ENCODE results near the gene SIRT7. TPM values are rescaled to one million over a fixed set of nuclear protein-coding genes. Genes with fewer than 3 reads are reported as not detected.

The SIRT7 gene
- total RNA-seq, 1 donor from 2014 or later, result 19.1 TPM

DNA sequence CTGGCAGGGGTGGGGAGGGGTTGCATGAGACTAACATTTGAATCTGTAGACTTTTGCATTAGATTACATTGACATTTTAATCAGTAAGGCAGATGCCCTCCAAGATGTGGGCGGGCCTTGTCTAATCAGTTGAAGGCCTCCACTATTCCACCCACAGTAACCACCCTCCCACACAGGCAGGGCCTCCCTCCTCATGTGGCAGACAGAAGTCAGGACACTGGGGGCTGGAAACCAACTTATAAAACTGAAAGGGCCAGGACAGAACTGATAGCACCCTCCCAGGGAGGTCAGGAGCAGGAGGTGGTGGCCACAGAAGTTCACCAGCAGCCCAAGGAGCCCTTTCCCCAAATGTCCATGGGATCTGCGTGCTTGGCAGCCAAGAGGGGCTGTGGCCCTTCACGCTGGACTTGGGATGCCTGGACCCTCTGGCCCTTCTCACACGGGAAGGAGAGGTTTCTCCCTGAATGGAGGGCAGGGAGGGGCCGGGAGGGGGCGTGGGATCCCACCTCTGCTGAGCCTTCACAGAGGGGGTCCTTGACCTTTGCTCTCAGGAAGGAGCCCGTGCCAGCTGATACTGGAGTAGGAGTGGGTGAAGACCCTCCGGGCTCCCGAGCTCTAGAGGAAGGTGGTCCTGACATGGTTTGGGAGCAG is 14.5 kb upstream of the SIRT7 start:
- DNase-seq (ENCODE audit: low read depth, low spot score), result no peak

DNA sequence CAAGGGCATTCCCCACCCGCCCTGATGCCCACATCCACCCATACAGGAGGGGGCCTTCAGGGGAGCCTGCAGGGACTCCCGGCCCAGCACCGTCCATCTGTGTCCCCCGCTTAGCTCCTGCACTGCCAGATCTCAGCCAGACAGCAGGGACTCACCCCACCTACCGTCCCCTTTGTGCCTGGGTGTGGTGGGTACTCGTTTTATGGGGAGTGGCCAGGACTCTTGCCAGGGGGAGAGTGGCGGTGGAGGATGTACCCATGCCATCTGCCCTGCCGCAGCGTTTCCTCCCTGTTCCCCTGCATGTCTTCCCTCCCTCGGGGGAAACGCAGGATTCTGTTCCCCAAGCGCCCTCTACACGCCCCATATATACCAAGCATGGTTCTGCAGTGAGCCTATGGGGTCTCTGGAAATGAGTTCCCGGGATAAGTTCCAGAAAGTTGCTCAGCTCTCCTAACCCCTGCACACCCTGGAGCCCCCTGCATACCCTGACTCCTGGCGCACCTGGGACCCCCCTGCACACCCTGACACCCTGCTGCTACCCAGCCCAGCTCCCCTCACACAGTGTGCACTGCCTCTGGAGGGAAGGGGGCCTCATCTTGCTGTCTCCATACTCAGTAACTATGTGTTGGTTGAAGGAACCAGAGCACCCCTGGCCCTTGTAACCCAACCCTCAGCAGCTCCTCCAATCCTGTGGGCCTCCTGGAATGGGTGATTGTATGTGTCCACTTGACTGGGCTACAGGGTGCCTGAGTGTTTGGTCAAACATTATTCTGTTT is 13.8 kb upstream of the SIRT7 start:
- DNase-seq (ENCODE audit: low read depth, low spot score), result no peak

DNA sequence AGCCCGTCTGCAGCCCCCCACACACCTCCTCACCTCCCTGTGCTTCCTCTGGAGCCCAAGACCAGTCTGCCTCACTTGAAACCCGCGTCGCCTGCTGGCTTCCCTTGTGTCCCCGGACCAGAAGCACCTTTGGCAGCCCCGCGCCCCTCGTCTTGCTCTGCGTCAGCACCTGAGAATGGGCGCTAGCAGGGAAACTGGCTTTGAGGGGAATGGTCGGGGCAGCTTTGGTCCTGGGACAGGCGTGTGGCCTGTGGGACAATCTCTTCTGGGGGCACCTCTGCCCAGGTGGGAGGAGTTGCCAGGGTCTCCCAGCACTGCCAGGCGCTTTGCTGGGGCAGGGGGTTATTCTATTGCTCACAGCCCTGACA is 13.2 kb upstream of the SIRT7 start:
- no peak for DNase-seq (ENCODE audit: low read depth, low spot score)

- no peak for DNase-seq (ENCODE audit: low read depth, low spot score)
Measured at GRCh38 chr17:81930142-81931125, 12.5 kb upstream of the SIRT7 start.

DNA sequence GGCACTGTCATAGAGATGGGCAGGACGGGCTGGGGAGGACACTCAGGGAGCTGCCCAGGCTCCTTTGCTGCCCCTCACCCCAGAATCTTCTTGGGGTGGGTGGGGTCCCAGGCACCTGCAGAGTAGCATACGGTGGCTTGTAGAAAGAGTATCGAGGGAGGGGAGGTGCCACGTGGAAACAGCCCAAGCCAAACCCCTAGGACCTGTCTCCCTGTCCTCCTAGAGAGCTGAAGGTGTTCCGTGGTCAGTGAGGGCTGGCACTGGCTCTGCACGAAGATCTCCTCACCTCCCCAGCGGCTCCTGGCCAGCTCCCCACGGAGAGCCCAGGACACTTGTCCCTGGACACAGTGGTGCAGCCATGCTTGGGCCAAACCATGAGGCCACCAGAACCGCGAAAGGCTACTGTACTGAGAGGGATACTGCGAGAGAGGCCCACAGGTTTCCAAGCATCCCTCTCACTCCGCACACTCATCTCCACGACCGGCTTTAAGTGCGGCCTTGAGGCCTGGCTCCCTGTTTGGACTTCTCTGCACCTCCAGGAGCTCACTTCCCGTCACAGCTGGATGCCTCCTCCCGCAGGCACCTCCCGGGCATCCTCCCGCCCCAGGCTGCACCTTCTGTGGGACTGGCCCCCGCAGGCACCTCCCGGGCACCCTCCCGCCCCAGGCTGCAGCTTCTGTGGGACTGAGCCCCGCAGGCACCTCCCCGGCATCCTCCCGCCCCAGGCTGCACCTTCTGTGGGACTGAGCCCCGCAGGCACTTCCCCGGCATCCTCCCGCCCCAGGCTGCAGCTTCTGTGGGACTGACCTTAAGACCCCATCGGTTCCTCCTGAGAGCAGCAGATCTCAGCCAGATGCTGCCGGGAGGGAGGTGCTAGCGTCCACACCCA is 11.5 kb upstream of the SIRT7 start:
- DNase-seq (ENCODE audit: low read depth, low spot score), result no peak

DNA sequence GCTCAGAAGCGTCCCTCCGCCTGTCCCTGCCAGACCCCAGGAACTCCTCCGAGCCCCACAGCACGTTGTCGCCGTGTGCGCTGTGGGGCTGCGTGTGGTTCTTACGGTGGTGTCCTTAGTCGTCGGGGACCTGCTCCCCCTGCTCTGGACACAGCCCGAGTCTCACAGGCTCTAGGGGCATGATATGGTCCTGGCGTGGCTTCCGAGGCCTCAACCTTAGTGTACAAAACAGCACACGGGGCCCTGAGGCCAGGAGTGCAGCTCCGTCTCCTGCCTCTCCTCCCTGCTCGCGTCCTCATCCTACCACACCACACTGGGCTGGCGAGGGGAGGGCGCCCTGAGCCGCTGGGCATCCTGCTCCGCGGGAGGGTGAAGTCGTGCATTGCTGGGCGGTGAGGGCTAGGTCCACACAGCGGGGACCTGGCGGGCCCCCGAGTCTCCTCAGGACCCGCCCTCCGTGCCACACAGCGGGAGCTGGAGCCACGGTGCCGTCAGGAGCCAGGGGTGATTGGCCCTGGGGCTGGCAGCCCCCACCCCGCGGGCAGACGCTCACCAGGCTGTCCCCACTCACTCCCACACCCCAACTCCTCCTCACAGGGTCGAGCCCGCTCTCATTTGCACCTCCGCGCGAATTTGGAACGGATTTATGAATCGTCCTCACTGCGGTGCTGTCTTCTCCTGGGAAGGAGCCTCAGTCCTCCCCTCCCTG is 10.7 kb upstream of the SIRT7 start:
- DNase-seq (ENCODE audit: low read depth, low spot score), result no peak

DNA sequence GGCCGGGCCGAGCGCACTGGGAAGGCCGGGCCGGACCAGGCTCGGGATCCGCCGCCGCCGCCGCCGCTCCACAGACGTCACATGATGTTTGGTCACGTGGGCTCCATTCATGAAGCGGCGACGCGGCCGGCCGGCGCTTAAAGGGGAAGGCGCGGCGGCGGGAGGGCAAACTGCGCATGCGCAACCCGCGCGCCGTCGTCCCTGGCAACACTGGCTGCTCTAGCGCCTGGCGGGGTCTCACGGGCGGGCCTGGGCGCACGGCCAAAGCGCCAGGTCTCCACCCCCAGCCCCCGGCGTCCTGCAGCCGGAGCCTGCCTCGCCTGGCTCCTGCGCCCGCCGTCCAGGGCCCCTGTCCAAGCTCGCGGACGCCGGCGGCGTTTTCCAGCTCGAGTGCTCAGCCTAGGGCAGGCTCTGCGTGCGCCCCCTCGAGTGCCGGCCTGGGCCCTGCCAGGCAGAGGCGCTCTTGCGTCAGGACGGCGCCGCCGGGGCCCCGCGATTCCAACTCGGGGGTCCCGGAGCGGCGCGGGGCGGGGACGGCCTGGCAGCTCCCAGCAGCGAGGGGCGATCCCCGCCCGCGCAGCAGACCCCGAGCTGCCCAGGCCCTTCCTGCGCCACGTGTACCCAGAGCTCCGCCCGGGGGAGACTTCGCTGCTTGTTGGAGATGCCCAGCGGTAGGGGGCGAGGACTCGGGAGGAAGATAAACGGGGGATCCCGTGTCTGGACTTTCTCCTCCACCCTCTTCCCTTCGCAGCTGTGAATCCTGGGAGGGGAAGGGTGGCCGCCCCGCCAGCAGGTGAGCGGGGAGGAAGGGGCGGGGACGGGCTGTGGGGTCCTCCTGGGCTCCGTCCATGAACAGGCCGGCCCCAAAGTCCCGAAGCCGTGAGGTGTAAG is 9.9 kb upstream of the SIRT7 start, which contains the start of gene MAFG:
TSS of gene MAFG (minus strand) at position 83 of the 891 bp plus-strand sequence. CDS start 4,550 bp downstream, outside the sequence.
- DNase-seq (ENCODE audit: low read depth, low spot score), result peak; percentile 69

DNA sequence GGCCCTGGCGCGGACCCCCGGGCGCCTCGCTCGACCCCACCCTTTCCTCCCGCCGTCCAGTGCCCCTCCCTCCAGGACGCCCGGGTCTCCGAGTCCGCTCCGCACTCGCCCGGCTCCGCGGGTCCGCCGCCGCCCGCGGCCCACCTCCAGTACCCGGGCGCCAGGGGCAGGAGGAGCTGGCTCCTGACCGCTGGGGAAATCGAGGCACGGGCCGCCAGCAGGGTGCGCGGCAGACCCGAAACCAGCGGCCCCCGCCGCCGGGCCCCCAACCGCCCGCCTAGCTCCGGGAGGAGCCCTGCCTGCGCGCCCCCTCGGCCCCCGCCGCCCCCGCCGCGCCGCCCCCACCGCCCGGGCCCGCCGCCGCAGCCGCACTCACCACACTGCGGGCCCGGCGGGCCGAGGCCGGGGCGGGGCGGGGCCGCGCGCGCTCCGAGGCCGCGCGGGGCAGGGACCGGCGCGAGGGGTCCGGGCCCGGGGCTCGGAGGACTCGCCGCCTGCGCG is 9.2 kb upstream of the SIRT7 start:
- DNase-seq (ENCODE audit: low read depth, low spot score), result no peak

GRCh38 chr17:81926451-81927151 is 8.6 kb upstream of the SIRT7 start:
- peak; percentile 27 for DNase-seq (ENCODE audit: low read depth, low spot score)

DNA sequence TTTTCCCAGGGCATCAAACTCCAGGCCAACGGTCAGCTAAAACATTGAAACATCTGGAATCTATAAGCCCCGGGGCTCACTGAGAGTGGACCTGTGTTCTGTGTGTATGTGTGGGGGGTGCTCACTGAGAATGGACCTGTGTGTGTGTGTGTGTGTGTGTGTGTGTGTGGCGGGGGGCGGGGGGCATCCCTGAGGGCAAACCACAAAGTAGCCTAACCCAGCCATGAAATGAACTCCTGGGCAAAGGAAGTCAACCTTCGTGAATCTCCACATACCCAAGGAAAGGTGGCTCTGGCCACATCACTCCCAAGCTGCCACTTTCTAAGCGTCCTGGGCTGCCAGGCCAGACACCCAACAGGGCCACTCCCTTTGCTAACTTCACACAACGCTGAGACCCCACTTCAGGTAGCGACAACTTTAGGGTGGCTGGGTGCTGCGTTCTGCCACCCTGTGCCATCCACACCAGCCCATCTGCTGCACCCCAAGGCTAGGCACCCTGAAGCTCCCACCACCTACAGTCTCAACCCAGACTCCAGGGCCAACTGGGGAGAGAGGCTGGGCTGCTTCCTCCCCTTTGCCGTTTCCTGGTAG is 8.0 kb upstream of the SIRT7 start:
- no peak for DNase-seq (ENCODE audit: low read depth, low spot score)

GRCh38 chr17:81924557-81925532 is 6.9 kb upstream of the SIRT7 start:
- no peak for DNase-seq (ENCODE audit: low read depth, low spot score)

DNA sequence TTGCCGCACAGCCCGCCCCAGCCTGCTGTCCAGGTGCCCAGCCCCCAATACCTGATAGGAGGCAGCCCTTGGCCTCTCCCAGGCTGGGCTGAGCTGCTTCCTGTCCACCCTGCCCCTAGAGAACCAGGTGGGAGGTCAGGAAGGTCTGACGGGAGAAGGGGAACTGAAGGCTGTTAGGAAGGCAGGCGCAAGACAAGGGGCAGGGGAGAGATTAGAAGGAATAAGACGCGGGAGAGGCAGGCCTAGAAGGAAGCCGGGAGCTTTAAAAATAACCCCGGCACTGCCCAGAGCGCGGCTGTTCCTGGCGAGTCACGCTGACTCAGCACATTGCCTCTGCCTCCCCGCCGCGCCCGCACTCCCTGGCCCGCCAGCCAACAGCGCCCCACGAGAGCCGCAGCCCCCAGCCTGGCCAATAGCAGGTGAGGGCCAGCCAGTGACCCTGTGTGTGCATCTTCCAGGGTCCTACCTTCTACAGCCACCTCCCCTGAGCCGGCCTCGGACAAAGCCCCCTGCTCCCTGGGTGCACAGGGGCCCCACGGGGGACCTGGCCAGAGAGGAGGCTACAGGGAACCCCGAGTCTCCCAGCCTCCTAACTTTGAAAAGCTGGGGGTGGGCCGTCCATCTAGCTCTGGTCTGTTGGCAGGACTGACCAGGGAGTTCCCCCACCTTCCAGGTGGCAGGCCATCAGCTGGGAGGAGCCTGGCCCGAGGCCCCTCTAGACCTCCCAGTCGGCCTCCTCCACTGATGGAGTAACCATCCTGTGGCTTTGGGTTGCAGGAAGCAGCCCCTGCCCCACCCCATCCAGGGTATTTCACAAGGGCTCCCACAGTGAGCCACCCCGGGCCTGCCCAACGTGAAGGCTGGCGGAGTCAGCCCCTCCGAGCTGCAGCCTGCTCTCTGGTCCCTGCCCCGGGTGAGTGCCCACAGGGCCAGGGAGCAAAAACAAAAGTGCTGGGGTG is 5.6 kb upstream of the SIRT7 start:
- no peak for DNase-seq (ENCODE audit: low read depth, low spot score)

- DNase-seq (ENCODE audit: low read depth, low spot score), result no peak
Measured at GRCh38 chr17:81922566-81923301, 4.8 kb upstream of the SIRT7 start.

GRCh38 chr17:81921996-81922565 is 4.1 kb upstream of the SIRT7 start:
- DNase-seq (ENCODE audit: low read depth, low spot score), result no peak

- DNase-seq (ENCODE audit: low read depth, low spot score), result no peak
Measured at GRCh38 chr17:81921537-81921862, 3.5 kb upstream of the SIRT7 start.
